K562 (cell line): ENCODE results near the gene DENND5B. TPM values are rescaled to one million over a fixed set of nuclear protein-coding genes. Genes with fewer than 3 reads are reported as not detected.

ENCODE experiments used
- ATAC-seq: fragments of 200-7000 bp; cut with Tn5 transposase; 3 replicates; pipeline ENCODE4 v1.9.1; 2020; ENCODE audit warnings: moderate library complexity
- BruUV-seq: library from RNA; stranded (reverse); fragments of 400-500 nt; replicated peaks from 2 replicates; lab custom pipeline; 2021; lab: Mats Ljungman, UMichigan
- CTCF ChIA-PET: fragments of 300-600 bp; formaldehyde crosslinking; extraction: SDS; loops from one replicate; lab custom pipeline; 2021; ENCODE audit warnings: low intra/inter-chr PET ratio; lab: Yijun Ruan, JAX
- POLR2A ChIA-PET: fragments of 300-600, 350-650 bp; sonication (Branson Sonifier 250); formaldehyde crosslinking; extraction: SDS; loops from one replicate; lab custom pipeline; 2021; ENCODE audit warnings: antibody characterized with exemption, inconsistent platforms; lab: Yijun Ruan, JAX
- DNase-seq, 4 experiments: peaks; one replicate each; pipeline versions ENCODE4 v3.0.0 to v3.0.0-alpha.2; 2011 to 2018; ENCODE audit warnings: low spot score in 3 of 4, mixed read lengths in 3 of 4; ENCODE audit errors: extremely low read depth in 1 of 4
- FAIRE-seq: peaks from 2 replicates; lab custom pipeline; 2011; peaks lifted over from hg19 to GRCh38; lab: Jason Lieb, UNC
- H2AFZ ChIP-seq: 2 replicates; pipeline ENCODE4 v1.6.0; 2011; ENCODE audit warnings: low read depth, low read length, control low read depth, inconsistent platforms
- H3K27ac ChIP-seq: fragments of 200-600 bp; 3 replicates; pipeline ENCODE4 v1.8.0; 2011; ENCODE audit warnings: low read depth, mild to moderate bottlenecking, control low read depth, inconsistent platforms, low read length, moderate library complexity, mixed read lengths; ENCODE audit errors: extremely low read depth
- H3K27me3 ChIP-seq, 2 experiments: fragments of 300-600 bp in 1 of 2; 2 replicates in 1 of 2; 3 replicates in 1 of 2; pipeline versions ENCODE4 v1.6.0 to v1.8.0; 2011; ENCODE audit warnings: inconsistent platforms in 2 of 2, low read length in 2 of 2, mild to moderate bottlenecking in 1 of 2, mixed read lengths in 1 of 2, moderate library complexity in 1 of 2; ENCODE audit not compliant: control insufficient read depth in 2 of 2, insufficient read depth in 2 of 2
- H3K36me3 ChIP-seq: fragments of 300-600 bp; 3 replicates; pipeline ENCODE4 v1.8.0; 2011; ENCODE audit warnings: mild to moderate bottlenecking, low read length, inconsistent platforms; ENCODE audit not compliant: control insufficient read depth, insufficient read depth
- H3K4me1 ChIP-seq, 2 experiments: fragments of 200-600 bp in 1 of 2; replicated peaks in 1 of 2; 2 replicates in 1 of 2; 3 replicates in 1 of 2; pipeline versions ENCODE4 v1.5.1 to v1.8.0; 2011; ENCODE audit warnings: inconsistent platforms in 2 of 2, low read length in 2 of 2, mild to moderate bottlenecking in 1 of 2, mixed read lengths in 1 of 2, moderate library complexity in 1 of 2; ENCODE audit not compliant: control insufficient read depth in 2 of 2, insufficient read depth in 2 of 2
- H3K4me2 ChIP-seq: 2 replicates; pipeline ENCODE4 v1.6.1; 2011; ENCODE audit warnings: low read length, control low read depth, inconsistent platforms, mixed read lengths; ENCODE audit not compliant: insufficient read depth
- H3K4me3 ChIP-seq: fragments of 200-600 bp; sonication (generic), shearing (Covaris generic); 2 replicates; pipeline ENCODE4 v1.5.1; 2016; ENCODE audit warnings: control low read depth, inconsistent platforms
- H3K79me2 ChIP-seq: fragments of 200-600 bp; 3 replicates; pipeline ENCODE4 v1.8.0; 2011; ENCODE audit warnings: low read length, inconsistent platforms; ENCODE audit not compliant: control insufficient read depth, insufficient read depth
- H3K9ac ChIP-seq, 2 experiments: 2 replicates each; pipeline versions ENCODE4 v1.6.0 to v1.6.1; 2011; ENCODE audit warnings: low read depth in 2 of 2, low read length in 2 of 2, control low read depth in 1 of 2, inconsistent platforms in 1 of 2, mild to moderate bottlenecking in 1 of 2, mixed read lengths in 1 of 2; ENCODE audit not compliant: insufficient read depth in 1 of 2
- H3K9me1 ChIP-seq: one replicate; pipeline ENCODE4 v1.6.0; 2011; ENCODE audit warnings: inconsistent platforms, mild to moderate bottlenecking, low read length, moderate library complexity; ENCODE audit not compliant: control insufficient read depth, insufficient read depth
- H3K9me3 ChIP-seq: replicated peaks from 2 replicates; pipeline ENCODE4 v1.5.1; 2011; ENCODE audit warnings: low read depth, low read length, inconsistent platforms; ENCODE audit not compliant: control insufficient read depth, insufficient read depth
- H4K20me1 ChIP-seq: replicated peaks from 2 replicates; pipeline ENCODE4 v1.6.1; 2011; ENCODE audit warnings: low read length, inconsistent platforms, mixed read lengths; ENCODE audit not compliant: control insufficient read depth, insufficient read depth
- MTA2 ChIP-seq: fragments of 450-650 bp; IDR thresholded peaks from 2 replicates; pipeline ENCODE4 v1.6.1; 2016; ENCODE audit warnings: low read depth
- RBM34 ChIP-seq: fragments of 200-400 bp; formaldehyde crosslinking; IDR thresholded peaks from 2 replicates; pipeline ENCODE4 v1.6.1; 2018; ENCODE audit warnings: low read length, borderline replicate concordance; ENCODE audit not compliant: insufficient read depth
- WGBS: fragments of 100-300 bp; shearing (Covaris generic); methylation state at CpG from one replicate; pipeline ENCODE4 v1.1.6; 2016; ENCODE audit warnings: low coverage, mixed read lengths; ENCODE audit not compliant: insufficient coverage; ENCODE audit errors: missing lambda C conversion rate; 5-methylcytosine and 5-hydroxymethylcytosine counted together
- in situ Hi-C: fragments of 300-500 bp; cut with MboI; formaldehyde crosslinking; loops from 4 replicates; pipeline ENCODE4 v1.15.0; 2018; ENCODE audit warnings: inconsistent platforms, mixed read lengths
- intact Hi-C: fragments of 100-400 bp; cut with micrococcal nuclease; formaldehyde crosslinking; loops from 2 replicates; pipeline ENCODE4 v1.14.2; 2022
- polyA plus RNA-seq, 8 experiments: library from polyadenylated mRNA; depleted of rRNA in 4 of 8; stranded (reverse) in 5 of 8; unstranded in 3 of 8; fragments of >200 nt; fragmentation: Nextera tagmentation in 2 of 8; fragmentation: Illumina TruSeq in 1 of 8; extraction: Ambion mirVana in 2 of 8; extraction: Trizol in 1 of 8; gene quantifications; 2 replicates each; pipeline versions ENCODE4 v1.2.1 to v1.2.3, GENCODE V29; 2011 to 2014; ENCODE audit warnings: inconsistent platforms in 1 of 8, missing spikeins in 1 of 8
- total RNA-seq, 7 experiments: library from RNA; depleted of rRNA in 6 of 7; stranded (reverse); fragments of >200 nt in 6 of 7; fragmentation: Illumina TruSeq in 2 of 7; extraction: Trizol in 2 of 7; gene quantifications; 2 replicates each; pipeline versions ENCODE4 v1.2.1 to v1.2.3, GENCODE V29; 2011 to 2021; ENCODE audit warnings: low replicate concordance in 1 of 7
- TF ChIP-seq, protein P1 (sequence below): sonication (generic); formaldehyde crosslinking; IDR thresholded peaks from 2 replicates; pipeline ENCODE4 v1.8.0; 2023; ENCODE audit warnings: mild to moderate bottlenecking, missing genetic modification reagents

DENND5B gene
- total and polyA plus RNA-seq, 9 of the 15 experiments (the other 6 are each of a cell fraction or from before 2014, with no cell fraction given), result 0.99 to 6.0 (median 3.6) TPM

DNA sequence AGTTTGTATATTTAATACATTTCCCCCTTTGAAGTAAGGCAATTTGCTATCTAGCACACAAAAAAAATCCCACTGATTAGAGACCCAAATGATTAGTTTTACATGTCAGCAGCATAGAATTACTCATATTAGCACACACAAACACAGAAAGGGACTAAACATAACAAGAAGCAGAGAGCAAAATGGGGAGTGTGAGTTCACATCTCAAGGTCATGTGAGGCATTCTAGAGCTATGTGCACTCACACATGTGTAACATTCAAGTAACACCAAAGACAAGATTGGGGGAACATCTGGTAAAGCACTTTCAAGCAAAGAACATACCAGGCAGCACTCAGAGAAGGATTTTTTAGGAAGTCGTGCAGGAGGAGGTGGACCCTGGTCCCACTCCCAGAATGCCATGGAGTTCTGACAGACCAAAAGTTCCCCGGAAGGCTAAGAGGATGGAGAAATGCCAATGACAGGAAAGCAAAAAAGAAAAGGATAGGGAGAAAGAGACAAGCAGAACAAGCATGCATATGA, 159.2 kb downstream of the DENND5B start (continued):
- no peak for TF ChIP-seq MTA2

DNA sequence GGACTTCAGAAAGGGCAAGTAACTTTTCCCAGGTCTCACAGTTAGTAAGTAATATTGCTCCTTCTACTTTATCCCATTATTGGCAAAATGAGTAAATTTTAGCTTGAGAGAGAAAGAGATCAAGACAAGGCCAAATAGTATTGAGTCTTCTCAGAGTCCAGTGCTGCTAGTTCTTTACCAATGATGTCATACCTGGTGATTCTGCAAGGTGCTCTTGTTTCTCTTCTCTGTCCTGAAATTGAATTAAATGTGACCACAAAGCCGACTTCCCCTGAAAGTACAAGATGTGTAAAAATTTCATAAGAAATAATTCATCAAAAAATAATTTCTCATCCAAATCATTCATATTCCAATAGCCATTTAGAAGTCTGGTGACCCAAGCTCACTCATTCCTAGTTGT, 167.5 kb downstream of the DENND5B start:
- ATAC-seq (no peak), DNase-seq (no peak), FAIRE-seq (no peak)
- intact Hi-C loops (no loop called here), in situ Hi-C loops (no loop called here)
- POLR2A ChIA-PET, result no interaction called here
- no peak overlapping the region for H3K9ac ChIP-seq
- no peak for TF ChIP-seq RBM34
- TF ChIP-seq, protein P1, sequence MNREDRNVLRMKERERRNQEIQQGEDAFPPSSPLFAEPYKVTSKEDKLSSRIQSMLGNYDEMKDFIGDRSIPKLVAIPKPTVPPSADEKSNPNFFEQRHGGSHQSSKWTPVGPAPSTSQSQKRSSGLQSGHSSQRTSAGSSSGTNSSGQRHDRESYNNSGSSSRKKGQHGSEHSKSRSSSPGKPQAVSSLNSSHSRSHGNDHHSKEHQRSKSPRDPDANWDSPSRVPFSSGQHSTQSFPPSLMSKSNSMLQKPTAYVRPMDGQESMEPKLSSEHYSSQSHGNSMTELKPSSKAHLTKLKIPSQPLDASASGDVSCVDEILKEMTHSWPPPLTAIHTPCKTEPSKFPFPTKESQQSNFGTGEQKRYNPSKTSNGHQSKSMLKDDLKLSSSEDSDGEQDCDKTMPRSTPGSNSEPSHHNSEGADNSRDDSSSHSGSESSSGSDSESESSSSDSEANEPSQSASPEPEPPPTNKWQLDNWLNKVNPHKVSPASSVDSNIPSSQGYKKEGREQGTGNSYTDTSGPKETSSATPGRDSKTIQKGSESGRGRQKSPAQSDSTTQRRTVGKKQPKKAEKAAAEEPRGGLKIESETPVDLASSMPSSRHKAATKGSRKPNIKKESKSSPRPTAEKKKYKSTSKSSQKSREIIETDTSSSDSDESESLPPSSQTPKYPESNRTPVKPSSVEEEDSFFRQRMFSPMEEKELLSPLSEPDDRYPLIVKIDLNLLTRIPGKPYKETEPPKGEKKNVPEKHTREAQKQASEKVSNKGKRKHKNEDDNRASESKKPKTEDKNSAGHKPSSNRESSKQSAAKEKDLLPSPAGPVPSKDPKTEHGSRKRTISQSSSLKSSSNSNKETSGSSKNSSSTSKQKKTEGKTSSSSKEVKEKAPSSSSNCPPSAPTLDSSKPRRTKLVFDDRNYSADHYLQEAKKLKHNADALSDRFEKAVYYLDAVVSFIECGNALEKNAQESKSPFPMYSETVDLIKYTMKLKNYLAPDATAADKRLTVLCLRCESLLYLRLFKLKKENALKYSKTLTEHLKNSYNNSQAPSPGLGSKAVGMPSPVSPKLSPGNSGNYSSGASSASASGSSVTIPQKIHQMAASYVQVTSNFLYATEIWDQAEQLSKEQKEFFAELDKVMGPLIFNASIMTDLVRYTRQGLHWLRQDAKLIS (CRISPR knock-in tag), result no peak
- H2AFZ ChIP-seq, result no peak overlapping the region
- no peaks in the 10 kb centered on the region for H3K9me3 ChIP-seq
- H3K4me3 ChIP-seq, result no peak overlapping the region
- H3K4me1 ChIP-seq, result no peaks in the 10 kb centered on the region
- CTCF ChIA-PET, result no interaction called here
- no peaks in the 10 kb centered on the region for H3K9me1 ChIP-seq
- no peaks in the 10 kb centered on the region for H3K79me2 ChIP-seq
- H3K4me2 ChIP-seq, result no peak overlapping the region
- no peaks in the 10 kb centered on the region for H4K20me1 ChIP-seq
- H3K27ac ChIP-seq, result no peak overlapping the region
- no TSS peak for BruUV-seq
- H3K36me3 ChIP-seq, result no peaks in the 10 kb centered on the region
- 0% methylated on average over 1 of the region's 1 CpG for WGBS
- H3K27me3 ChIP-seq, result peaks cover 0 to 10% of the 10 kb centered on the region in 2 experiments; a peak in 1 of 5 replicates
